Neural cell (in vitro differentiated cells): Measurements from ENCODE around the gene LRGUK.

Experiments
- EP300 ChIP-seq: fragments of 450-650 bp; conservative IDR thresholded peaks from 2 replicates; pipeline ENCODE4 v1.6.1; 2014; ENCODE audit warnings: antibody characterized with exemption, mild to moderate bottlenecking, moderate library complexity; ENCODE audit not compliant: poor library complexity, severe bottlenecking
- EZH2 ChIP-seq: fragments of 200-600, 300-800 bp; shearing (Covaris generic), sonication (generic); IDR thresholded peaks from 2 replicates; pipeline ENCODE4 v1.6.1; 2014; ENCODE audit warnings: antibody characterized with exemption, low read length, borderline replicate concordance, mild to moderate bottlenecking; ENCODE audit not compliant: insufficient read depth, poor library complexity, severe bottlenecking
- TF ChIP-seq, protein P1 (sequence below): fragments of 450-650 bp; IDR thresholded peaks from 2 replicates; pipeline ENCODE4 v1.5.1; 2014; ENCODE audit warnings: antibody characterized with exemption, mild to moderate bottlenecking, moderate library complexity; ENCODE audit not compliant: poor library complexity, severe bottlenecking
- TF ChIP-seq, protein P2 (sequence below): IDR thresholded peaks from 2 replicates; pipeline ENCODE4 v1.6.1; 2012; ENCODE audit warnings: borderline replicate concordance

DNA sequence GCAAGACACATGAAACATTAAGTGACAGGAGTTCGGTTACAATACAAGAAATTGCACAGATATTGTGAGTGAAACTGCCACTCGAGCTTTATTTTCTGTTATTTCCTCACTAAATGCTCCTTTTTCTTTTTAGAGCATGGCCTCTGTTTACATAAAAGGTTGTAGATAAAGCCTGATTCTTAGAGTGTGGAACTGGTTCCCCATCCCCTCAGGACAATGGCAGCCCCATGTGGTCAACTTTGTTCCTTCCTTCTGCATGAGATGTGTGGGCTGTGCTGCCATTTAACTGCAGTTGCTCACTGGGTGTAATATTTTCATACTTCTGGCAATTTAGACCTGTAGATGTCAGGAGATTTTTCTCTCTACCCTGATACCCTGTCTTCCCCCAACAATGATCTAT is 70.2 kb downstream of the LRGUK start:
- TF ChIP-seq, protein P1, sequence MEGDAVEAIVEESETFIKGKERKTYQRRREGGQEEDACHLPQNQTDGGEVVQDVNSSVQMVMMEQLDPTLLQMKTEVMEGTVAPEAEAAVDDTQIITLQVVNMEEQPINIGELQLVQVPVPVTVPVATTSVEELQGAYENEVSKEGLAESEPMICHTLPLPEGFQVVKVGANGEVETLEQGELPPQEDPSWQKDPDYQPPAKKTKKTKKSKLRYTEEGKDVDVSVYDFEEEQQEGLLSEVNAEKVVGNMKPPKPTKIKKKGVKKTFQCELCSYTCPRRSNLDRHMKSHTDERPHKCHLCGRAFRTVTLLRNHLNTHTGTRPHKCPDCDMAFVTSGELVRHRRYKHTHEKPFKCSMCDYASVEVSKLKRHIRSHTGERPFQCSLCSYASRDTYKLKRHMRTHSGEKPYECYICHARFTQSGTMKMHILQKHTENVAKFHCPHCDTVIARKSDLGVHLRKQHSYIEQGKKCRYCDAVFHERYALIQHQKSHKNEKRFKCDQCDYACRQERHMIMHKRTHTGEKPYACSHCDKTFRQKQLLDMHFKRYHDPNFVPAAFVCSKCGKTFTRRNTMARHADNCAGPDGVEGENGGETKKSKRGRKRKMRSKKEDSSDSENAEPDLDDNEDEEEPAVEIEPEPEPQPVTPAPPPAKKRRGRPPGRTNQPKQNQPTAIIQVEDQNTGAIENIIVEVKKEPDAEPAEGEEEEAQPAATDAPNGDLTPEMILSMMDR: no peak
- TF ChIP-seq EP300: no peak
- TF ChIP-seq, protein P2, sequence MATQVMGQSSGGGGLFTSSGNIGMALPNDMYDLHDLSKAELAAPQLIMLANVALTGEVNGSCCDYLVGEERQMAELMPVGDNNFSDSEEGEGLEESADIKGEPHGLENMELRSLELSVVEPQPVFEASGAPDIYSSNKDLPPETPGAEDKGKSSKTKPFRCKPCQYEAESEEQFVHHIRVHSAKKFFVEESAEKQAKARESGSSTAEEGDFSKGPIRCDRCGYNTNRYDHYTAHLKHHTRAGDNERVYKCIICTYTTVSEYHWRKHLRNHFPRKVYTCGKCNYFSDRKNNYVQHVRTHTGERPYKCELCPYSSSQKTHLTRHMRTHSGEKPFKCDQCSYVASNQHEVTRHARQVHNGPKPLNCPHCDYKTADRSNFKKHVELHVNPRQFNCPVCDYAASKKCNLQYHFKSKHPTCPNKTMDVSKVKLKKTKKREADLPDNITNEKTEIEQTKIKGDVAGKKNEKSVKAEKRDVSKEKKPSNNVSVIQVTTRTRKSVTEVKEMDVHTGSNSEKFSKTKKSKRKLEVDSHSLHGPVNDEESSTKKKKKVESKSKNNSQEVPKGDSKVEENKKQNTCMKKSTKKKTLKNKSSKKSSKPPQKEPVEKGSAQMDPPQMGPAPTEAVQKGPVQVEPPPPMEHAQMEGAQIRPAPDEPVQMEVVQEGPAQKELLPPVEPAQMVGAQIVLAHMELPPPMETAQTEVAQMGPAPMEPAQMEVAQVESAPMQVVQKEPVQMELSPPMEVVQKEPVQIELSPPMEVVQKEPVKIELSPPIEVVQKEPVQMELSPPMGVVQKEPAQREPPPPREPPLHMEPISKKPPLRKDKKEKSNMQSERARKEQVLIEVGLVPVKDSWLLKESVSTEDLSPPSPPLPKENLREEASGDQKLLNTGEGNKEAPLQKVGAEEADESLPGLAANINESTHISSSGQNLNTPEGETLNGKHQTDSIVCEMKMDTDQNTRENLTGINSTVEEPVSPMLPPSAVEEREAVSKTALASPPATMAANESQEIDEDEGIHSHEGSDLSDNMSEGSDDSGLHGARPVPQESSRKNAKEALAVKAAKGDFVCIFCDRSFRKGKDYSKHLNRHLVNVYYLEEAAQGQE: no peak
- TF ChIP-seq EZH2: no peak
